NCI-H1417 treated with DMSO at 0.1 percent for 48 hours (cell line): ENCODE measurements around the gene ADNP.

Source experiments
- DNase-seq: peaks from one replicate; lab custom pipeline; 2025; lab: John Stamatoyannopoulos, UW

ADNP gene

DNA sequence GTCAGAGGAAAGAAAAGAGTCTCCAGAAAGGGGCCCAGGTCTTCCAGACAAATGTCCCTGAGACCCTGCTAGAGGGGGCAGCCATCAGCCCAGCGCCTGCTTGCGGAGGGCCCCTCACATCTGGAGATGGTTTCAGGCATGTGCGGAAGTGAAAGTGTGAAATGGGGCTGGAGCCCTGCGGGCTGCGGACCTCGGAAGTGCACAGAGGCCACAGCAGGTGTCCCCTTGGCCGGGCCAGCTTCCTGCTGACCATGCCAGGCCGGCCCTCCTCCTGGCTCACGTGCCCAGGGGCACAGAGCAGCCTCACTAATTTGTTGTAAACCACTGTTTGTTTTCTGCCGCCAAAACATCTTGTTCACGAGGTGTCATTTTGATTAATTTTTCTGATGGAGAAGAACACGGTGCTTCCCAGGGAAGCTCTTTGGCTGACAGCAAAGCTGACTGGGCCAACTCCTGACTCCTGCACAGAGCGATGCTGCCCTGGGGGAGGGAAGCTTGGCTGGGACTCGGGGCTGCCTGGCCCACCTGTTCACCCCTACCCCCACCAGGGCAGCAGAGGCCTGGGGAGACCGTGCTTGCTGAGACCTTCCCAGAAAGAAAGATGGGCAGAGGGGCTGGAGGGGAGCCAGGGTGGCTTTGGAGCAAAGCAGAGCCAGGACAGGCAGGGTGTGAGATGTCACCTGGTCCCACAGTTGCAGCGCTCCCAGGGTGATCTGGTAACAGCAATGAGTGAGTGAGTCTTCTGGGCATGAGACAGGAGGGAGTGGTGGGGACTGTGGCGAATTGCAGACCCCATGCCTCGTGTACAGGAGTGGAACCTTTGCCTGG, 82.2 kb downstream of the ADNP start:
- no peak for DNase-seq

DNA sequence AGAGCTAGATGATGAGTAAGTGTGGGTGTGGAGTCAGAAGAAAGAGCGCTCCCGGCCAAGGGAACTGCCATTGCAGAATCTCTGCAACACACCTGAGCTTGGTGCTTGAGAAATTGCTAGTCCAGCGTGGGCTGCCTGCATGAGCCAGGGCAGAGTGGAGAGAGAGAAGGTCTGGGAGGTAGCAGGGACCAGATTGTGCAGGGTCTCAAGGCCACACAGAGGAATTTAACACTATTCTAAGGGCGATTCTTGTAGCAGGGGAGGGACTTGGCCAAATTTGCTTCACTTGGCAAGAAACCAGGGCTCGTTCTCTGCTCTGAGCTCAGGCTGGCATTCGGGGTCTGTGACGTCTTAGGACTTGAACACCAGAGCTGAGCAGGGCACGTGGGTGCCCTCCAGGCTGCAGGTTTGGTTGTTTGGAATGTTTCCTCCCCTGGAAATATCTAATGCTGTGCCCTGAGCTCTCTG, 82.9 kb downstream of the ADNP start:
- no peak for DNase-seq

DNA sequence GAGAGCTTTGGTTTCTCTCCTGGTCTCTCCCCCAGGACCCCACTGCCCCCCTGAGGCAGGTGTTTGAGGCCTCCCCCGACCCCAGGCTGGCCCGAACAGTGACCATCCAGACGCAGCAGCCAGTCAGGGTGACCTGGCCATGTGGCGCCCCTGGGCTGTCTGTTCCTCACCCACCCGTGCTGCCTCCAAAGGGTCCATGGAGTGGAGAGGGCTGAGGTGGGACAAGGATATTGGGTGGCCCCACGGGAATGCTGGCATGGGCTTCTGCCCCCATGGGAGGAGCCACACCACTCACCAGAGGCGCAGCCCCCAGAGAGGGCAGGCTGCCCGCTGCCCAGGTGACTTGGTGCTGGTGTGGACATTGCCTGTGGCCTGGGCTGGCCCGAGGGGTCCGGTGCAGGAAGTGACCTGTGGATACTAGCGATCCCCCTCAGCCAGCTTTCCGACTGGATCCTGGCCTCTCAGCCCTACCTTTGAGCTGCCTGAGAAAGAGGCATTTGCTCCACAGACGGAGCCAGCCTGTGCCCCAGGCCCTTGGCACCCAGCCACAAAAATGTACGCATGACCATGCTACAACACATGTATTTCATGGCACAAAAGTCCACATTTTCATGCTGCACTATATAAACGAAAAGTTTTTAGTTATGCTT, 85.5 kb downstream of the ADNP start:
- no peak for DNase-seq

DNA sequence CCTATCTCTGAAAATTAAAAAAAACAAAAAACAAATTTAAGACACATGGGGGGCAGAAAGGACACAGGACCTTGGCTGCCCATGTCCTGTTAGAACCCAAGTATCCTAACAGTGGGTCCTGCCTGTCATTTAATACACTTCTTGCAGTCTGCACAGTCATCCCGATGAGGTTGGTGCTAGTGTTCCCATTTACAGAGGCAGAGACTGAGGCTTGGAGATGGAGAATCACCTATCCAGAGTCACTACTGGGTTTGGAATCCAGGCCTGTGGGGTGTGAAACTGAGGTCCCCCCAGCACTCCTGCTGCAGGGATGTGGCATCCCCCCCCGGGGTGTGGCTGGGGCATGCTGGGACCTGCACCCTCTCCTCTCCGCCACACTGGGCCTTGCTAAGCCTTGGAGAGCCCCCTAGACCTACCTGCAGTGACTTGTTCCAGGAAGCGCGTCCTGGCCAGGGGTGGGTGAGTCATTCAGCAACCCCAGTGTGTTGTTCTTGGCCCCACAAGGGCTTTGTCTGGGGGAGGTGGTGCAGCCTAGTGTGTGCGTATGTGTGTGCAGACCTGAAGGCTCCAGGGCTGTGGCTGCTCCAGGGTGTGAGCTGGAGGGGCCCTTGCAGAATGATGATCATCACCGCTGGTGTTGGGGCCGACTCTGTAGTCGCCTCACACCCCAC, 86.7 kb downstream of the ADNP start:
- no peak for DNase-seq

DNA sequence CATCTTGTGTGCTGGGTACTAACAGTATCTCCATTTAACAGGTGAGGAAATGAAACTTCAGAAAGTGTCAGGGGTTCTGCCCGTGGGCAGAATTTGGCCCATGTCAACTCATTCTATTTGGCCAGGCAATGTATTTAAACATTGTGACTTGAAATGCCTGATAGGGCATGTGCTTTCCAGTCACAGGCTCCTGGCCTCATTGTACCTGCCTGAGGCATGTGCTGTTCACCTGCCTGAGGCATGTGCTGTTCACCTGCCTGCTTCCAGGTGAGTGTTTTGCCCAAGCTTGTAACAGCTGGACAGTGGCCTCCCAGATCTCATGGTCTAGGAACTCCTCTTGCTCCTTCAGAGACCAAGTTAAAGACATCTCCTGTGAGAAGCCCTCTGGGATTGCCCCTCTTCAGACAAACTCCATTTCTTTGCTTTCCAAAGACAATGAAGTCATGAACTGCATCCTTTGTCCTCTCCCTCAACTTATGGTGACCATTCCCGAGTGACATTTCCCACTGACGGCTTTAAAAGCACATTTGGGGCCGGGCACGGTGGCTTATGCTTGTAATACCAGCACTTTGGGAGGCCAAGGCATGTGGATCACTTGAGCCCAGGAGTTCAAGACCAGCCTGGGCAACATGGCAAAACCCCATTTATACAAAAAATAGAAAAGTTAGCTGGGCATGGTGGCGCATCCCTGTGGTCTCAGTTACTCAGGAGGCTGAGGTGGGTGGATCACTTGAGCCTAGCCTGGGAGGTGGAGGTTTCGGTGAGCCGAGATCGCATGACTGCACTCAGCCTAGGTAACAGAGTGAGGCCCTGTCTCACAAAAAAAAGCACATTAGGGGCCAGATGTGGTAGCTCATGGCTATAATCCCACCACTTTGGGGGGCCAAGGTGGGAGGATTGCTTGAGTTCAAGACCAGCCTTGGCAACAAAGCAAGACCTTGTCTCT, 87.6 kb downstream of the ADNP start:
- no peak for DNase-seq

DNA sequence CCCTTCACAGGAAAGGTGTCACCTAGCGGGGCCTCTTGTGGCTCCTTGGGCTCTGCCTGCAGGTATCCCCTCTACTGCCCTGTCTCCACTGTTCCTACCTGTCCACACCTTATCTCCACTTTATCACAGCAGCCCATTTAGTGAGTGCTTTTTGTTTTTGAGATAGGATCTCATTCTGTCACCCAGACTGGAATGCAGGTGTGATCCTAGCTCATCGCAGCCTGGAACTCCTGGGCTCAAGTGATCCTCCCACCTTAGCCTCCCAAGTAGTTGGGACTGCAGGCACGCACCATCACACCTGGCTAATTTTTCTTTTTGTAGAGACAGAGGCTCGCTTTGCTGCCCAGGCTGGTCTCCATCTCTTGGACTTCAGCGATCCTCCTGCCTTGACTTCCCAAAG, 88.4 kb downstream of the ADNP start:
- no peak for DNase-seq
